ENCODE data around the gene PTK7. TPM values are rescaled to one million over a fixed set of nuclear protein-coding genes. Genes with fewer than 3 reads are reported as not detected.

Gene PTK7
- total RNA-seq, 2 donors from 2014 or later: 1.2 to 4.1 TPM

- H3K4me1 Mint-ChIP-seq (ENCODE audit: low read depth in 2 of 2): peaks cover 30 to 41% of the 10 kb centered on the region in 2 donors
- H3K27ac Mint-ChIP-seq: peak overlapping the region in 1 of 2 donors; percentile 15
- peak overlapping the region; percentile 99 for H3K4me3 Mint-ChIP-seq
- DNase-seq (ENCODE audit: low spot score) (no peak), ATAC-seq (no peak)
- H3K27me3 Mint-ChIP-seq: no peaks in the 10 kb centered on the region
- no peaks in the 10 kb centered on the region for H3K9me3 Mint-ChIP-seq
- peaks cover 7% of the 10 kb centered on the region for H3K36me3 Mint-ChIP-seq
Observed at GRCh38 chr6:43184268-43184985, 108.3 kb downstream of the PTK7 start.

- no peaks in the 10 kb centered on the region for H3K9me3 Mint-ChIP-seq
- peaks cover 30 to 41% of the 10 kb centered on the region in 2 donors for H3K4me1 Mint-ChIP-seq (ENCODE audit: low read depth in 2 of 2)
- ATAC-seq (no peak), DNase-seq (ENCODE audit: low spot score) (no peak)
- no peak overlapping the region for H3K4me3 Mint-ChIP-seq
- H3K36me3 Mint-ChIP-seq: peaks cover 7% of the 10 kb centered on the region
- H3K27ac Mint-ChIP-seq: peak overlapping the region in 1 of 2 donors; percentile 13
- H3K27me3 Mint-ChIP-seq: no peaks in the 10 kb centered on the region
Observed at GRCh38 chr6:43185391-43185985, 109.4 kb downstream of the PTK7 start.

GRCh38 chr6:43186019-43186418, 109.9 kb downstream of the PTK7 start:
- H3K9me3 Mint-ChIP-seq: no peaks in the 10 kb centered on the region
- no peak for DNase-seq (ENCODE audit: low spot score)
- H3K27me3 Mint-ChIP-seq: no peaks in the 10 kb centered on the region
- H3K4me3 Mint-ChIP-seq: no peak overlapping the region
- H3K4me1 Mint-ChIP-seq (ENCODE audit: low read depth in 2 of 2): peaks cover 32 to 38% of the 10 kb centered on the region in 2 donors
- no peak overlapping the region for H3K27ac Mint-ChIP-seq
- peaks cover 7% of the 10 kb centered on the region for H3K36me3 Mint-ChIP-seq
- no peak for ATAC-seq

- Mint-ChIP-seq H3K27ac (no peak overlapping the region), H3K4me1 (ENCODE audit: low read depth in 2 of 2) (peaks cover 26 to 32% of the 10 kb centered on the region in 2 donors), H3K4me3 (no peak overlapping the region), H3K36me3 (peaks cover 7% of the 10 kb centered on the region), H3K9me3 (no peaks in the 10 kb centered on the region), H3K27me3 (no peaks in the 10 kb centered on the region)
- DNase-seq (ENCODE audit: low spot score) (no peak), ATAC-seq (no peak)
Observed at GRCh38 chr6:43186706-43187105, 110.6 kb downstream of the PTK7 start.

GRCh38 chr6:43187821-43188220, 111.7 kb downstream of the PTK7 start:
- ATAC-seq (no peak), DNase-seq (ENCODE audit: low spot score) (no peak)
- Mint-ChIP-seq H3K27ac (no peak overlapping the region), H3K9me3 (no peaks in the 10 kb centered on the region), H3K4me3 (no peak overlapping the region), H3K27me3 (no peaks in the 10 kb centered on the region), H3K4me1 (ENCODE audit: low read depth in 2 of 2) (peaks cover 21 to 26% of the 10 kb centered on the region in 2 donors), H3K36me3 (peaks cover 2% of the 10 kb centered on the region)

- DNase-seq (ENCODE audit: low spot score) (no peak), ATAC-seq (no peak)
- H3K27ac Mint-ChIP-seq: no peak overlapping the region
- no peaks in the 10 kb centered on the region for H3K9me3 Mint-ChIP-seq
- H3K27me3 Mint-ChIP-seq: no peaks in the 10 kb centered on the region
- peaks cover 15 to 20% of the 10 kb centered on the region in 2 donors for H3K4me1 Mint-ChIP-seq (ENCODE audit: low read depth in 2 of 2)
- H3K4me3 Mint-ChIP-seq: no peak overlapping the region
- H3K36me3 Mint-ChIP-seq: peaks cover 6% of the 10 kb centered on the region
Observed at GRCh38 chr6:43188426-43188825, 112.3 kb downstream of the PTK7 start.

GRCh38 chr6:43189776-43190304, 113.7 kb downstream of the PTK7 start:
- Mint-ChIP-seq H3K9me3 (no peaks in the 10 kb centered on the region), H3K36me3 (peaks cover 8% of the 10 kb centered on the region), H3K27ac (no peak overlapping the region), H3K4me1 (ENCODE audit: low read depth in 2 of 2) (peaks cover 6 to 8% of the 10 kb centered on the region in 2 donors), H3K27me3 (no peaks in the 10 kb centered on the region), H3K4me3 (no peak overlapping the region)
- ATAC-seq: no peak
- no peak for DNase-seq (ENCODE audit: low spot score)

GRCh38 chr6:43192911-43193310, 116.8 kb downstream of the PTK7 start:
- no peak overlapping the region for H3K27ac Mint-ChIP-seq

GRCh38 chr6:43193929-43194328, 117.8 kb downstream of the PTK7 start:
- no peaks in the 10 kb centered on the region for H3K9me3 Mint-ChIP-seq
- H3K4me1 Mint-ChIP-seq (ENCODE audit: low read depth in 2 of 2): peaks cover 0 to 7% of the 10 kb centered on the region in 2 donors
- ATAC-seq: no peak
- no peak overlapping the region for H3K4me3 Mint-ChIP-seq
- H3K27me3 Mint-ChIP-seq: no peaks in the 10 kb centered on the region
- H3K27ac Mint-ChIP-seq: no peak overlapping the region
- DNase-seq (ENCODE audit: low spot score): no peak
- peaks cover 18% of the 10 kb centered on the region for H3K36me3 Mint-ChIP-seq

More at GRCh38 chr6:43192911-43193310, 116.8 kb downstream of the PTK7 start:
- Mint-ChIP-seq H3K36me3 (peaks cover 18% of the 10 kb centered on the region), H3K4me3 (no peak overlapping the region), H3K27me3 (no peaks in the 10 kb centered on the region), H3K9me3 (no peaks in the 10 kb centered on the region), H3K4me1 (ENCODE audit: low read depth in 2 of 2) (peaks cover 0 to 7% of the 10 kb centered on the region in 2 donors)
- ATAC-seq (no peak), DNase-seq (ENCODE audit: low spot score) (no peak)

- H3K27ac Mint-ChIP-seq: peak overlapping the region in 1 of 2 donors; percentile 23
- no peaks in the 10 kb centered on the region for H3K27me3 Mint-ChIP-seq
- H3K9me3 Mint-ChIP-seq: no peaks in the 10 kb centered on the region
- ATAC-seq (no peak), DNase-seq (ENCODE audit: low spot score) (no peak)
- peaks cover 23% of the 10 kb centered on the region for H3K36me3 Mint-ChIP-seq
- H3K4me3 Mint-ChIP-seq: no peak overlapping the region
- H3K4me1 Mint-ChIP-seq (ENCODE audit: low read depth in 2 of 2): peaks cover 0 to 4% of the 10 kb centered on the region in 2 donors
Observed at GRCh38 chr6:43196337-43196736, 120.2 kb downstream of the PTK7 start.

GRCh38 chr6:43199912-43200311, 123.8 kb downstream of the PTK7 start:
- H3K4me3 Mint-ChIP-seq: no peak overlapping the region
- H3K9me3 Mint-ChIP-seq: no peaks in the 10 kb centered on the region
- H3K4me1 Mint-ChIP-seq (ENCODE audit: low read depth in 2 of 2): peaks cover 0 to 4% of the 10 kb centered on the region in 2 donors
- DNase-seq (ENCODE audit: low spot score) (no peak), ATAC-seq (no peak)
- H3K36me3 Mint-ChIP-seq: peaks cover 15% of the 10 kb centered on the region
- H3K27ac Mint-ChIP-seq: no peak overlapping the region
- H3K27me3 Mint-ChIP-seq: no peaks in the 10 kb centered on the region

- ATAC-seq: no peak
- H3K36me3 Mint-ChIP-seq: peaks cover 11% of the 10 kb centered on the region
- no peak for DNase-seq (ENCODE audit: low spot score)
- H3K4me3 Mint-ChIP-seq: no peak overlapping the region
- peaks cover 0 to 4% of the 10 kb centered on the region in 2 donors for H3K4me1 Mint-ChIP-seq (ENCODE audit: low read depth in 2 of 2)
- H3K9me3 Mint-ChIP-seq: no peaks in the 10 kb centered on the region
- H3K27me3 Mint-ChIP-seq: no peaks in the 10 kb centered on the region
- H3K27ac Mint-ChIP-seq: peak overlapping the region in 1 of 2 donors; percentile 51
Observed at GRCh38 chr6:43200541-43200940, 124.4 kb downstream of the PTK7 start.

GRCh38 chr6:43202451-43202850, 126.3 kb downstream of the PTK7 start:
- DNase-seq (ENCODE audit: low spot score) (no peak), ATAC-seq (no peak)
- H3K27me3 Mint-ChIP-seq: no peaks in the 10 kb centered on the region
- H3K36me3 Mint-ChIP-seq: peaks cover 5% of the 10 kb centered on the region
- H3K27ac Mint-ChIP-seq: no peak overlapping the region
- no peaks in the 10 kb centered on the region for H3K9me3 Mint-ChIP-seq
- no peaks in the 10 kb centered on the region for H3K4me1 Mint-ChIP-seq (ENCODE audit: low read depth in 2 of 2)
- no peak overlapping the region for H3K4me3 Mint-ChIP-seq

GRCh38 chr6:43203029-43203717, 127.1 kb downstream of the PTK7 start:
- no peak overlapping the region for H3K27ac Mint-ChIP-seq
- no peaks in the 10 kb centered on the region for H3K9me3 Mint-ChIP-seq
- H3K36me3 Mint-ChIP-seq: peaks cover 5% of the 10 kb centered on the region
- H3K4me3 Mint-ChIP-seq: no peak overlapping the region
- ATAC-seq (no peak), DNase-seq (ENCODE audit: low spot score) (no peak)
- H3K27me3 Mint-ChIP-seq: no peaks in the 10 kb centered on the region
- H3K4me1 Mint-ChIP-seq (ENCODE audit: low read depth in 2 of 2): no peaks in the 10 kb centered on the region
